GM18520 (cell line): ENCODE results near the gene RAD50.

Experiments used
- ATAC-seq: cut with Tn5 transposase; IDR thresholded peaks from one replicate; pipeline ENCODE4 v1.9.1; 2021; ENCODE audit not compliant: unreplicated experiment

RAD50 gene

DNA sequence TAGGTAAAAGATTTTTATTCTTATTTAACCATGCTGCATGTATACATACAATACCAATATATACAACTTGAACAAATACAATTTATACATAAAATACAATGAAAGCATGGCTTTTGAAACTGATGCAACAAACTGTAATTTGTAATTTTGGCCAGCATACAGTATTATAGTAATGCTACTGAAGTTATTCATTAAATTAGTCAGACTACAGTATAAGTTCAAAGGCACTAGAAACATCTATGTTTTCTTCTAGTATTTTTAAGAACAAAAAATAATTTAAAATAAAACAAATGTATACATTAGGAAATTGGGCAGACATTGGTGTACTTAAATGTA is 135.8 kb downstream of the RAD50 start:
- no peak for ATAC-seq
